HL-60/S4 (cell line): ENCODE measurements around the gene C1orf185.
"Not testable (repeated sequence)": the region's sequence is repeated elsewhere in the genome, so short reads cannot be mapped to it uniquely, and the experiment has no call there.

ENCODE experiments used
- in situ Hi-C: fragments of 300-500 bp; cut with MboI; formaldehyde crosslinking; loops from 2 replicates; pipeline ENCODE4 v1.14.3; 2022; ENCODE audit warnings: low sequenced_read_pairs

Gene C1orf185

DNA sequence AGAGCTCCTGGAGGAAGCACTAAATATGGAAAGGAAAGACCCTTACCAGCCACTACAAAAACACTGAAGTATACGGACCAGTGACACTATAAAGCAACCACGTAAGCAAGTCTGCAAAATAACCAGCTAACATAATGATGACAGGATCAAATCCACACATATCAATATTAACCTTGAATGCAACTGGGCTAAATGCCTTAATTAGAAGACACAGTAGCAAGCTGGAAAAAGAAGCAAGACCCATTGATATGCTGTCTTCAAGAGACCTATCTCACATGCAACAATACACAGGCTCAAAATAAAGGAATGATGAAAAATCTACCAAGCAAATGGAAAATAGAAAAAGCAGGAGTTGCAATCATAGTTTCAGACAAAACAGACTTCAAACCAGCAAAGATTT lies 31.0 kb downstream of the C1orf185 start:
- in situ Hi-C loops = no loop called here

DNA sequence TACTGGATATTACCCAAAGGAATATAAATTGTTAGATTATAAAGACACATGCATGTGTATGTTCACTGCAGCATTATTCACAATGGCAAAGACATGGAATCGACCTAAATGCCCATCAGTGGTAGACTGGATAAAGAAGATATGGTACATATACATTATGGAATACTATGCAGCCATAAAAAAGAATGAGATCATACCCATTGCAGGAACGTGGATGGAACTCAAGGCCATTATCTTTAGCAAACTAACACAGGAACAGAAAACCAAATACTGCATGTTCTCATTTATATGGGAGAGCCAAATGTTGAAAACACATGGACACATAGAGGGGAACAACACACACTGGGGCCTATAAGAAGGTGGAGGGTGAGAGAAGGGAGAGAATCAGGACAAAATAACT lies 35.7 kb downstream of the C1orf185 start:
- in situ Hi-C loops = not testable (repeated sequence)

DNA sequence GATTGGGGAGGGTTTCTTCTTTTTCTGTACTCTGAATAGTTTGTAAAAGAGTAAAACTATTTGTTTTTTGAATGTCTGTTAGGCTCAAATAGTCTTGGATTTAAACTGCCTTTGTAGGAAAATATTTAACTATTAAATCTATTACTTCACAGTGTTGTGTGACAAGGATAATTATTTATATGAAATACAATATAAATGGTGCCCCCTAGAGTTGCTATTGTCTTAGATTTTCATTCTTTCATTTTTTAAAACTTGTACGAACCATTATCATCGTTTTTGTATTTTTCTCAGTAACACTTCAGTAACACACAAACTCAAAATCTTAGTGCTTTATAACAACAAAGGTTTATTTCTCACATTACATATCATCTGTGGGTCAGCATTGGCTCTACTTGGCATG lies 37.4 kb downstream of the C1orf185 start:
- in situ Hi-C loops = no loop called here

DNA sequence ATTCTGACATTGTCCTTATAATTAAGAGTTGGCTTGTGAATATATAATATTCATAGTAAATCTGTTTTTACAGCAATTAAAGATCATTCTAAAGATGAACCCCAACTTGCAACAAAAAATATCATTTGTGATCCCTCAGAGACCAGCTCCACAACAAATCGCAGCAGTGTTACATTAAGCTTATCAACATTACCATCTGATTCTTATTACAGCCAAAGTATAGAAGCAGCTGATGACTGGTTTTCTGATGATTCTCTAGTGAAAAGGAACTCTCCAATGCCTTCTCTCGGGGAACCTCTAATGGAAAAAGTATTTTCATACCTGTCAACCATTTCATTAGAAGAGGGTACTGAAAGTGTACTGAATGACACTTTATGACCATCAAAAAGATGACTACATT lies 45.4 kb downstream of the C1orf185 start:
- in situ Hi-C loops = no loop called here

DNA sequence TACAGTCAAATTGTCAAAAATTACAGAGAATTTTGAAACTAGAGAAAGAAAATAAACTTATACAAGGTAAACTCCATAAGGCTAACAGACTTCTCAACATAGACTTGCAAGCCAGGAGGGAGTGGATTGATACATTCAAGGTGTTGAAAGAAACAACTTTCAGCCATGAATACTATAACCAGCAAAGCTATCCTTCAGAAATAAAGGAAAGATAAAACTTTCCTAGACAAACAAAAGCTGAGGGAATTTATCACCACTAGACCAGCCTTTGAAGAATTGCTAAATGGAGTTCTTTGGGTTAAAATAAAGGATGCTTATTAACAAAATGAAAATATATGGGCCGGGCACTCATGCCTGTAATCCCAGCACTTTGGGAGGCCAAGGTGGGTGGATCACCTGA lies 52.7 kb downstream of the C1orf185 start:
- in situ Hi-C loops = no loop called here

DNA sequence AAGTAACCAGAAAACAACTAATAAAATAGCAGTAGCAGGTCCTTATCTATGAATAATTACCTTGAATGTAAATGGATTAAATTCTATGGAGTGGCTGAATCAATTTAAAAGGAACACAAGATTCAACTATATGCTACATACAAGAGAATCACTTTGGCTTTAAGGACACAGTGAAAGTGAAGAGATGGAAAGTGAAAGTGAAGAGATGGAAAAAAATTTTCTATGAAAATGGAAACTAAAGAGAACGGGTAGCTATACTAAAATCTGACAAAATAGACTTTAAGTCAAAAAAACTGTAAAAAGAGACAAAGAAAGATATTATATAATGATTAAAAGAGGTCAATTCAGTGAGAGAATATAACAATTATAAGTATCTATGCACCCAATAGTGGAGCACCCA lies 54.7 kb downstream of the C1orf185 start:
- in situ Hi-C loops = no loop called here

DNA sequence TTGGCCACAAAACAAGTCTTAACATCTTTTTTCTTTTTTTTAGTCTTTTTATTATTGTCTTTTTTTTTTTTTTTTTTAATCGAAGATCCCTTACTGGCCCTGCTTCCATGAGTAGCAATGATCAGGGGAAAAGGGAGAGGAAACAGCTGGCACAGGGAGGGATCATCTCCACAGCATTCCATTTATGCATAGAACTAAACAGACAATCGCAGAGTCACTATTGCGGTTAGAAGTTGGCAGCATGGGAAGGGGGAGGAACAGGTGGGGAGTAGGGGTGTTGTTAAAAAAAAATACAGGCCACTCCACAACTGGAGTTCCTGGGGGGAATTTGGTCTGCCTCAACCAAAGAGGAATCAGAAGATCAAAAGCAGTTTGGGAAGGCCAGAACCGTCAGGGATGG lies 55.4 kb downstream of the C1orf185 start:
- in situ Hi-C loops = no loop called here

DNA sequence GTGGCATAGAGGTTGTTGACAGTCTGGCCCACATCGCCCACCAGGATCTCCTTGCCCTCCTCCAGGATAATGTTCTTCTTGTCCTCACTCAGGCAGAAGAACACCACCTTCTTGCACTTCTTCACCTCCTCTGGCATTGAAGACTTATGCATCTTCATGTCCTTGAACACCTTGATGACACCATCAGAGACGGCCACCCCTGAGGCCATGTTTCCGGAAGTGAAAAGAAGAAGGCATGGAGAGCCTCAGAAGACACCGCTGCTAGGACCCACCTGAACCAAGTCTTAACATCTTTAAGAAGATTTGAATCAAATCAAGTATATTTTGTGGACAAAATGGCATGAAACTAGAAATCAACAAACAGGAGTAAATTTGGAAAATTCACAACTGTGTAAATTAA lies 56.2 kb downstream of the C1orf185 start:
- in situ Hi-C loops = no loop called here

DNA sequence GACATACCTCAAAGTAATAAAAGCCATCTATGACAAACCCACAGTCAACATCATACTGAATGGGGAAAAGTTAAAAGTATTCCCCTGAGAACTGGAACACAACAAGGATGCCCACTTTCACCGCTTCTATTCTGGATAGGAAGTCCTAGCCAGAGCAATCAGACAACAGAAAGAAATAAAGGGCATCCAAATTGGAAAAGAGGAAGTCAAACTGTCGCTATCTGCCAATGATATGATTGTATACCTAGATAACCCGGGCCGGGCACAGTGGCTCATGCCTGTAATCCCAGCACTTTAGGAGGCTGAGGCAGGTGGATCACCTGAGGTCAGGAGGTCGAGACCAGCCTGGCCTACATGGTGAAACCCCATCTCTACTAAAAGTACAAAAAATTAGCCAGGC lies 60.5 kb downstream of the C1orf185 start:
- in situ Hi-C loops = not testable (repeated sequence)

DNA sequence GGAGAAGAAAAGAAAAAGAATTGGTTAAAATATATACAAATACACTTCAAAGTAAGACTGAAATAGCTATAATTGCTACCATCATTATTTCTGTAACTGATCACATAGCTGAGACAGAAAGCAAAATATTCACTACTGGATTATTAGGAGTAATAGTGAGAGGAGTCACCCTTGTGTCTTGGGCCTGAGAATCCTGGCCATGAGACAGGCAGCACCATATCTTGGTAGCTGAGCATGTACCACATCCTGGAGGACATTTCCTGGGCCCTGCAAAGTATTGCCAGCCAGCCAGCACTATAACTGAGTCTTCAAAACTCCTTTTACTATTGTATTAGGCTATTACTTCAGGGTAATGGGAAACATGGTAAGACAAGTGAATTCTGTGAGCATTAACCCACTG lies 63.5 kb downstream of the C1orf185 start:
- in situ Hi-C loops = no loop called here

DNA sequence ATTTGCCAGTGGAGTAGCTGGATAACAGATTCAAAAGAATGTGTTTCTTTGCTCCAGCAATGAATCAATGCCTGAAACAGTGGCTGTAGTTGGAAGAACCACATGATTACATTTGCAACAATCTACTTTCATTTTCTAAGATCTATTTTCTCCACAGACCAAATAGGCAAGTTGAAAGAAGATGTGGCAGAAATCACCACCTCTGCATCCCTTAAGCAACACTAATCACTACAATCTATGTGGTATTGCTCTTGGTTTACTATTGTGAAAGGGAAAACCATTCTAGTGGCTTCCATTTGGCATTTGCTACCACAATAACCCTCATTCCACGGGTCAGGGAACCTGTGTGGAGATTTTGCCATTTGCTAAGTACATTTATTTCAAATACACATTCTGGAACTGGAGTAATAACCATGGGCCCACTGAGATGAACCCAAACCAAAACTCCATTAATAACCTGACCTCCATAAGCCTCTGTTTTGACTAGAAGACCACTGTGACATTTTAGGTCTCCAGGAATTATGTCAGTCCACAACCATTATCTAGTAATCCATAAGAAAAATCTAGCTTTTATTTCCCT lies 66.3 kb downstream of the C1orf185 start:
- in situ Hi-C loops = no loop called here

DNA sequence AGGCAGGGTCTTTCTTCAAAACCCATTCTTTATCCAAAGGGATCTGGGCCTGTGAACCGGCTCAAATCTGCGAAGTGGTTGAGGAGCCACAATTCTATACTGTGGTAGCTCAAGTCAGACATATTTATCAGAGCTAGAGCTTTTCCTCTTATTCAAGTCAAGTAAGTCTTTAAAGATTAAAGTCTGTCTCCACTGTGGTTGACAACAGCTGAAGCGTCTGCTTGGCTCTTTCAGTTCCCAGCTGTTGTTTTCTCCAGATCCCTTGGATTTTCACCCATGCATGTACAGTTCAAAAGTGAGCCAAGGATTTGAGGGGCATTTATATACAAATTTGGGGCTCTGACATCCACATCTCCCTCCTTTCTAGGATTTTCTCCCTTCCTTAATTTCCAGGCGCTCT lies 66.9 kb downstream of the C1orf185 start:
- in situ Hi-C loops = no loop called here

DNA sequence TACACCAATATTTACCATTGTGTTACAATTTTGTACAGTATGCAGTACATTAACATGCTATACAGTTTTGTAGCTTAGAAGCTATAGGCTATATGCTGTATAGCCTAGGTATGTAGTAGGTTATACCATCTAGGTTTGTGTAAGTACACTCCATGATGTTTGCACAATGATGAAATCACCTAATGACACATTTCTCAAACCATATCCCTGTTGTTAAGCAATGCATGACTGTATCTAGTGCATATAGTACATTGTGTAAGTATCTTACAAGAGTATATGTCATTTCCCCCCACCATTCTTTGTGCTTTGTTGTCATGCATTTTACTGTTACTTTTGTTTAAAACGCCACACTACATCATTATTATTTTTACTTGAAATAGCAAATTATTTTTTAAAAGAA lies 68.3 kb downstream of the C1orf185 start:
- in situ Hi-C loops = no loop called here

DNA sequence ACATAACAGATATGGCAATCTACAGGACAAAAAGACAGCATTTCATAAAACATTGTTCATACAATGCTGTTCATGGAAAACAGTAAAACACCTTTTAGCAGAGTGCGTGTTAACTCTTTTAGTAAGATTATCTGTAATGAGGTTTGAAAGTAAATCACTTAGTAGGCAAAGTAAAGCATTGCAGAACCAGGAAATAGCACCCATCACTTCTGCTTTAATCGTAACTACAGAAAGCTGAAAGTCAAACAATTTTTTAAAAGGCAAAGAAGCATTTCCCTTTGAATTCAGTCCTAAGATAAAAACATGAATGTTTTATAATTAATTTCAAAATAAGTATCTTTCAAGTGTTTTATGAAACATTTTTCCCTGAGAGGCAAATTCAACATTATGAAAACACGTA lies 70.8 kb downstream of the C1orf185 start:
- in situ Hi-C loops = no loop called here

DNA sequence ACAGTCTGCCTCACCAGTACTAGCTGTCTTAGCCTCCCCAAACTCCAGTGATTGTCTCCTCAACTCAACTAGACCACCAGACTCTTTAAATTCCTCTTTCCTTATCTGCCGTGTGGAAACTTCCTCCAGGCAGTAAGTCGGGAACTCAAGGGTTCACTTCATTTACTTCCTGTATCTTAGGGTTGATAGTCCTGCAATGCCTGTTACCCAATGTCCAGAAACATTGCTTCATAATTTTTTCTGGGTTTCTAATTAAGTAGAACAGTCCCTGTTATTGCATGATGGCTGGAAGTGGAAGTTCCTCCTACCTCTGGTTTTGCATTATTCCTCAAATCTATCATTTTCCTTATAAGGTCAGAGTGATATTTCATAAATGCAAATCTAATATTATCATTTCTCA lies 73.2 kb downstream of the C1orf185 start:
- in situ Hi-C loops = loop anchor here (25.0 kb wide), 2 partner anchors 288 to 813 kb away; no protein-coding TSS in a partner anchor

DNA sequence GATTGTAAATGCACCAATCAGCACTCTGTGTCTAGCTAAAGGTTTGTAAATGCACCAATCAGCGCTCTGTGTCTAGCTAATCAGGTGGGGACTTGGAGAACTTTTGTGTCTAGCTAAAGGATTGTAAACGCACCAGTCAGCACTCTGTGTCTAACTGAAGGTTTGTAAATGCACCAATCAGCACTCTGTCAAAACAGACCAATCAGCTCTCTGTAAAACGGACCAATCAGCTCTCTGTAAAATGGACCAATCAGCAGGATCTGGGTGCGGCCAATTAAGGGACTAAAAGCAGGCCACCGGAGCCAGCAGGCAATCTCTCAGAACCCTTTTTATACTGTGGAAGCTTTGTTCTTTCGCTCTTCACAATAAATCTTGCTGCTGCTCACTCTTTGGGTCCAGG lies 76.0 kb downstream of the C1orf185 start:
- in situ Hi-C loops = loop anchor here (25.0 kb wide), 2 partner anchors 291 to 816 kb away; no protein-coding TSS in a partner anchor

DNA sequence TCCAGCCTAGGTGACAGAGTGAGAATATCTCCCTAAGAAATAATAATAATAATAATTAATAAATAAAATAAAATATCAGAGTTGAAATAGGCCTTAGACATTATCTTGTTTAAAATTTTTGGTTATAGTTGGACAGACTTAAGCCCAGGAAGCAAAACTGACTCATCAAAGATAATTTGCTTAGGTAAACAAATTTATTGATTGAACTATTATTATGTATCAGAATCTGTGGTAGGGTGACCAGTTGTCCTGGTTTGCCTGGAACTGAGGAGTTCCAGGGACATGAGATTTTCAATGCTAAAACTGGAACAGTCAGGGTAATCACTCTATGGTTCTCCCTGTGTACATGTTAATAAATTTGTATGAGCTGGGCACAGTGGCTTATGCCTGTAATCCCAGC lies 86.2 kb downstream of the C1orf185 start:
- in situ Hi-C loops = loop anchor here (25.0 kb wide), 2 partner anchors 301 to 826 kb away; no protein-coding TSS in a partner anchor

DNA sequence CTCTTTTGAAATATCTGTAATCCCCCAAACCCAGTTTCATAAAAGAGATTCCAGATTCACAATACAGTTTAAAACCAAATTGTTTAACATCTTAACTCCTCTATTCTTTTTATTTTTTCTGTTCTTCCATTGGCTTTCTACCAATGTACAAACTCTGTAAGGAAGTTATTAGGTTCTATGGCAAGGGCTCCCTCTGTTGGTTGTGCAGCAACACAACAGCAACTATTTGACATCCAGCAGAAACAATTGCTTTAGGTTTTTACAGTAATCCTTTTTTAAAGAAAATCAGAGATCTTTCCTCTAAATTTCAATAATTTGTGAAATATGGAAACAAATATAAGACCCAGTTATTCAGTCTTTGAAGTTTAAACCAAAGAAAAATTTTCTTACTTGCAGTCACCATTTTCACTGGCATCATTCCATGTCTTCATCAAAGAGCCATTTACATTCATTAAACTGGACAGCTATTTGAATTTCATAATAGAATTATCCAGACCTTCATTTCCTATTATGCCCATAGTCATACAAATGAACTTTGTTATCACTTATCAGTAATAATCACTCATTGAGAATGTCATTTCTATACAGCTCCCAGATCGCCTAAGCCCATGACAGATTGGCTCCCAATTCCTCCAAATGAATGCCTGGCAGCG lies 87.5 kb downstream of the C1orf185 start:
- in situ Hi-C loops = loop anchor here (10.0 to 25.0 kb wide), 3 partner anchors 302 to 827 kb away; no protein-coding TSS in a partner anchor

DNA sequence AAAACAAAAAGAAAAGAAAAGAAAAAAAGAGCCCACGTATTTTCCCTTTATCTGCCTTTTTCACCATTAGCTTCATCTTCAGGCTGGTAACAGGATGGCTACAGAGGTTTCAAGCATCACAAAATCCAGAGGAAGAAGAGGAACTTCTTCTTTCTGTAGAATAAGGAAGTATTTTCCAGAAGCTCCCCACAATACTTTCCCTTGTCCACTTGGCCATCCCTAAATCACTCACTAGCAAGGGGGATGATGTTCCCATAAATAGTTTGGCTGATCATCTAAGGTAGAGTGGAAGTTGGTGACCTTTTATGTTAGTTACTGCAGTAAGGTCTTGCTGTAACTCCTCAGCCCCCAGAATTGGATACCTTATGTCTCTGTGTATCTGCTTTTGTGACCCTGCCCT lies 88.9 kb downstream of the C1orf185 start:
- in situ Hi-C loops = loop anchor here (10.0 to 25.0 kb wide), 3 partner anchors 304 to 829 kb away; no protein-coding TSS in a partner anchor

DNA sequence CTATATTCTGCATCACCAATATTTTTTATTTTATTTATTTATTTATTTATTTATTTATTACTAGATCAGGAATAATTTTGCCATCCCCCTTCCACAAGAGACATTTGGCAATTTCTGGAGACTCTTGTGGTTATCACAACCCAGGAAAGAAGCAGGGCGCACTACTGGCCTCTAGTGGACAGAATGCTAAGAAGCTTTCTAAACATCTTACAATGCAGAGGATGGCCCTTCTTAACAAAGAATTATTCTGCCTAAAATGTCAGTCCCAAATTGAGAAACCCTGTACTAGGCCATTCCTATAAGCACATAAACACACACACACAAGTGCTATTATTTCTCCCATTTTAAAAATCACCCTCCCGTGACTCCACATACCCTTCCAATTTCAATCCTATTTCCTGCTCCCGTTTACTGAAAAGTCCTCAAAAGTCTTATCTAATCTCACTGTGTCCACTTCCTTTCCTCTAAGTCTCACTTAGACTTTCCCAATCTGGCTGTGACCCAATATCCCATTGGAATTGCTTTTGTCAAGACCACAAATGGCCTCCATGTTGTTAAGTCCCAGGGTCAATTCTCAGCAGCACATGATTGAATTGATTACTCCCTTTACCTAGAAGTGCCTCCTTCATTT lies 90.3 kb downstream of the C1orf185 start:
- in situ Hi-C loops = loop anchor here (10.0 to 25.0 kb wide), 3 partner anchors 305 to 830 kb away; no protein-coding TSS in a partner anchor

DNA sequence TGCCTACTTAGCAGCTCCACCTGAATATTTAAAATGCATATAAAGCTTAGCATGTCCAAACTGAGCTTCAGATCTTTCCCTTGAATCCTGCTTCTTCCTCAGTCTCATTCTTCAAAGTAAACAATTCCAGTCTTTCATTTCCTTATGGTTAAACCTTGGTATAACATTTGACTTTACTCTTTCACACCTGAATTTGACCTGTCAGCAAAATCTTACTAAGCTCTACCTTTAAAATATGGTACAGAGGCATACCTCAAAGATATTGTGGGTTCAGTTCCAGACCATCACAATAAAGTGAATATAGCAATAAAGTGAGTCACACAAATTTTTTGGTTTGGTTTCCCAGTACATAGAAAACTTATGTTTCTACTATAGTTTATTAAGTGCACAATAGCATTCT lies 91.5 kb downstream of the C1orf185 start:
- in situ Hi-C loops = loop anchor here (10.0 to 25.0 kb wide), 3 partner anchors 306 to 831 kb away; no protein-coding TSS in a partner anchor
